LNCaP clone FGC (cell line): Measurements from ENCODE around the gene SKIC8.

ENCODE experiments used
- DNase-seq: peaks from one replicate; pipeline ENCODE4 v3.0.0-alpha.2; 2011; ENCODE audit warnings: low read depth
- H3K4me3 ChIP-seq: 2 replicates; pipeline ENCODE4 v1.5.1; 2011; ENCODE audit warnings: mild to moderate bottlenecking, low read depth, low read length, control low read depth
- TF ChIP-seq, protein P1 (sequence below): IDR thresholded peaks from 2 replicates; pipeline ENCODE4 v1.5.1; 2012; ENCODE audit warnings: mild to moderate bottlenecking; ENCODE audit not compliant: control insufficient read depth, insufficient read depth; ENCODE audit errors: extremely low read depth

The SKIC8 gene

GRCh38 chr15:78244893-78245292 lies 54.5 kb downstream of the SKIC8 start:
- H3K4me3 ChIP-seq = no peak overlapping the region
- TF ChIP-seq, protein P1, sequence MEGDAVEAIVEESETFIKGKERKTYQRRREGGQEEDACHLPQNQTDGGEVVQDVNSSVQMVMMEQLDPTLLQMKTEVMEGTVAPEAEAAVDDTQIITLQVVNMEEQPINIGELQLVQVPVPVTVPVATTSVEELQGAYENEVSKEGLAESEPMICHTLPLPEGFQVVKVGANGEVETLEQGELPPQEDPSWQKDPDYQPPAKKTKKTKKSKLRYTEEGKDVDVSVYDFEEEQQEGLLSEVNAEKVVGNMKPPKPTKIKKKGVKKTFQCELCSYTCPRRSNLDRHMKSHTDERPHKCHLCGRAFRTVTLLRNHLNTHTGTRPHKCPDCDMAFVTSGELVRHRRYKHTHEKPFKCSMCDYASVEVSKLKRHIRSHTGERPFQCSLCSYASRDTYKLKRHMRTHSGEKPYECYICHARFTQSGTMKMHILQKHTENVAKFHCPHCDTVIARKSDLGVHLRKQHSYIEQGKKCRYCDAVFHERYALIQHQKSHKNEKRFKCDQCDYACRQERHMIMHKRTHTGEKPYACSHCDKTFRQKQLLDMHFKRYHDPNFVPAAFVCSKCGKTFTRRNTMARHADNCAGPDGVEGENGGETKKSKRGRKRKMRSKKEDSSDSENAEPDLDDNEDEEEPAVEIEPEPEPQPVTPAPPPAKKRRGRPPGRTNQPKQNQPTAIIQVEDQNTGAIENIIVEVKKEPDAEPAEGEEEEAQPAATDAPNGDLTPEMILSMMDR = no peak
- no peak for DNase-seq

DNA sequence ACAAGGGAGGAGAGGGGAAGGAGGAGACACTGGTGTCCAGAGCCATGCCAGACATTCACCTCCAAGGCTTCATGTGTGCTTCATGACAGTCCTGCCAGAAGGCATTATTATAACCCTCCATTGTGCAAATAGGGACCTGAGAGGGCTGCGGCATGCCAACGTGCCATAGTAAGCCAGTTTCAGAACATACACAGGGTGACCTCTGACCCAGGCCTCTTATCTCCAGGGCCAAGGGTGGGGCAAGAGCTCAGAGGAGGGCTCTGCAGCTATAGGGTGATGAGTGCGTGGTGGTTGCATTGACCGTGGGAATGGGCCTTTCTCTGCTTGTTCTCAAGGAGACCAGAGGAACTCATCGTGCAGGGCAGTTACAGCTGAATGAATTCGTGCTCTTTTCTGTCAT lies 55.3 kb downstream of the SKIC8 start:
- no peak for DNase-seq
- no peak overlapping the region for H3K4me3 ChIP-seq
- TF ChIP-seq, protein P1 = no peak

- DNase-seq = no peak
- TF ChIP-seq, protein P1 = no peak
These were observed 55.9 kb downstream of the SKIC8 start for GRCh38 chr15:78243491-78243941.

GRCh38 chr15:78243058-78243457 lies 56.4 kb downstream of the SKIC8 start:
- TF ChIP-seq, protein P1 = no peak
- DNase-seq = no peak
- H3K4me3 ChIP-seq = no peak overlapping the region

More at GRCh38 chr15:78243491-78243941, 55.9 kb downstream of the SKIC8 start:
- no peak overlapping the region for H3K4me3 ChIP-seq

- TF ChIP-seq, protein P1 = peak; percentile 28; the same call in 1 of the 2 replicates
- no peak for DNase-seq
- no peak overlapping the region for H3K4me3 ChIP-seq
These were observed 57.3 kb downstream of the SKIC8 start for GRCh38 chr15:78242128-78242527.

- no peak overlapping the region for H3K4me3 ChIP-seq
These were observed 58.4 kb downstream of the SKIC8 start for GRCh38 chr15:78241017-78241416.

GRCh38 chr15:78239811-78240210 lies 59.6 kb downstream of the SKIC8 start:
- TF ChIP-seq, protein P1 = no peak
- H3K4me3 ChIP-seq = no peak overlapping the region
- DNase-seq = no peak

More at GRCh38 chr15:78241017-78241416, 58.4 kb downstream of the SKIC8 start:
- TF ChIP-seq, protein P1 = peak; percentile 93
- peak; percentile 23 for DNase-seq
